Astrocyte (in vitro differentiated cells and primary cell): Measurements from ENCODE around the gene KRT31. TPM values are rescaled to one million over a fixed set of nuclear protein-coding genes. Genes with fewer than 3 reads are reported as not detected.
"Not testable (repeated sequence)": the region's sequence is repeated elsewhere in the genome, so short reads cannot be mapped to it uniquely, and the experiment has no call there.

Source experiments
- DNase-seq: peaks from one replicate; pipeline ENCODE4 v3.0.0-alpha.2; 2010; ENCODE audit warnings: low read depth
- FAIRE-seq: peaks from 2 replicates; lab custom pipeline; 2011; peaks lifted over from hg19 to GRCh38; lab: Jason Lieb, UNC
- H2AFZ ChIP-seq: 2 replicates; pipeline ENCODE4 v1.6.0; 2012; ENCODE audit warnings: low read depth, low read length, inconsistent platforms
- H3K27ac ChIP-seq: 2 replicates; pipeline ENCODE4 v1.5.1; 2011; ENCODE audit warnings: low read depth, low read length, inconsistent platforms
- H3K27me3 ChIP-seq: 2 replicates; pipeline ENCODE4 v1.6.0; 2011; ENCODE audit warnings: low read length, inconsistent platforms; ENCODE audit not compliant: insufficient read depth
- H3K36me3 ChIP-seq: 2 replicates; pipeline ENCODE4 v1.5.1; 2011; ENCODE audit warnings: low read length, inconsistent platforms; ENCODE audit not compliant: insufficient read depth
- H3K4me1 ChIP-seq: 2 replicates; pipeline ENCODE4 v1.5.1; 2011; ENCODE audit warnings: low read length, inconsistent platforms; ENCODE audit not compliant: insufficient read depth
- H3K4me2 ChIP-seq: 2 replicates; pipeline ENCODE4 v1.6.0; 2012; ENCODE audit warnings: low read length, inconsistent platforms
- H3K4me3 ChIP-seq: 2 replicates; pipeline ENCODE4 v1.5.1; 2011; ENCODE audit warnings: low read depth, mild to moderate bottlenecking, low read length, inconsistent platforms; ENCODE audit not compliant: insufficient read depth
- H3K79me2 ChIP-seq: 2 replicates; pipeline ENCODE4 v1.6.0; 2012; ENCODE audit warnings: mild to moderate bottlenecking, low read length, inconsistent platforms; ENCODE audit not compliant: insufficient read depth
- H3K9ac ChIP-seq: 2 replicates; pipeline ENCODE4 v1.6.0; 2012; ENCODE audit warnings: mild to moderate bottlenecking, low read length, inconsistent platforms
- H3K9me3 ChIP-seq: 2 replicates; pipeline ENCODE4 v1.5.1; 2012; ENCODE audit warnings: low read depth, mild to moderate bottlenecking, low read length, inconsistent platforms; ENCODE audit not compliant: insufficient read depth
- H4K20me1 ChIP-seq: 2 replicates; pipeline ENCODE4 v1.6.0; 2012; ENCODE audit warnings: low read length, inconsistent platforms; ENCODE audit not compliant: insufficient read depth
- H3K27ac Mint-ChIP-seq: one replicate; pipeline ENCODE4 v1.8.0; 2021; ENCODE audit warnings: mild to moderate bottlenecking, mixed read lengths; ENCODE audit not compliant: unreplicated experiment
- H3K27me3 Mint-ChIP-seq: one replicate; pipeline ENCODE4 v1.8.0; 2021; ENCODE audit warnings: low read depth, mixed read lengths; ENCODE audit not compliant: unreplicated experiment
- H3K36me3 Mint-ChIP-seq: one replicate; pipeline ENCODE4 v1.8.0; 2021; ENCODE audit warnings: low read depth, mixed read lengths; ENCODE audit not compliant: unreplicated experiment
- H3K4me1 Mint-ChIP-seq: one replicate; pipeline ENCODE4 v1.8.0; 2021; ENCODE audit warnings: low read depth, mixed read lengths; ENCODE audit not compliant: unreplicated experiment
- H3K4me3 Mint-ChIP-seq: one replicate; pipeline ENCODE4 v1.8.0; 2021; ENCODE audit warnings: mild to moderate bottlenecking, moderate library complexity, mixed read lengths; ENCODE audit not compliant: unreplicated experiment
- H3K9me3 Mint-ChIP-seq: one replicate; pipeline ENCODE4 v1.8.0; 2021; ENCODE audit warnings: mild to moderate bottlenecking, mixed read lengths; ENCODE audit not compliant: unreplicated experiment
- EZH2 ChIP-seq: IDR thresholded peaks from 2 replicates; pipeline ENCODE4 v1.6.1; 2012; ENCODE audit warnings: mild to moderate bottlenecking, low read length, inconsistent platforms; ENCODE audit not compliant: insufficient read depth
- total RNA-seq: library from RNA; stranded (reverse); gene quantifications from 2 replicates; pipeline ENCODE4 v1.2.1, GENCODE V29; 2021
- TF ChIP-seq, protein P1 (sequence below): IDR thresholded peaks from 2 replicates; pipeline ENCODE4 v1.5.1; 2011; ENCODE audit warnings: low read depth, mild to moderate bottlenecking, inconsistent platforms, low read length, moderate library complexity; ENCODE audit not compliant: insufficient read depth

The KRT31 gene
- total RNA-seq, 1 donor from 2014 or later, result not detected

DNA sequence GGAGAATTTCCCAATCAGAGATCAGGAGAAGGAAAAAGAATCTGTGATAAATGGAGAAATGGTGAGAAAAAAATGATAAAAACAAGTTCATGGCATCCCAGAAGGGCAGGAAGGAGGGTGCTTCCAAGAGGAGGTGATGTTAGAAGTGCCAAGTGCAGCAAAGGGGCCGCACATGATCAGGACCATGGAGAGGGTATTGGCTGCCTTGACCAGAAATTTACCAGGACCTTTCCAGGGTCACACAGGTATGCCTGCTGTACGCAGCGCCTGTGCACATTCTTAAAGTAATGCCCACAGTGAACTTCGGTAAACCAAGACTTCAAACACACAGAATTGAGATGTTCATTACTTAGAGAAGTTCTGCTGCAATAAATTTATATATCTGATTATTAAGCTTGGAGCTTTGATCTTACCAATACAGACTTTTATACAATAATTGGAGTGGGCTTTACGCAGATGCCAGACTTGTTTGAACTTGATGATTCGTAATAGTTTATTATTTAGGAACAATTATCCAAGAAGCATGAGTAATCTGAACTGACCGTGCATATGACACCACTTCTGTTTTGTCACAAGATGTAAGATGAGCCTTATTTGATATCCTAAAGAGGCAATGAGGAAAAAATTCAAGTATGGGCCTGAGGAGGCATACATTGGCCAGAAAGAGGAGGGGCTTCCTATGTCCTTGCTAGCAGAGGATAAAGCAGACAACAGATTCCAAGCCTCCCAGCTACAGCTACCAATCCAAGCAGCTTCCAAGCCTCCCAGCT is 44.6 kb downstream of the KRT31 start:
- H3K4me2 ChIP-seq, result no peak overlapping the region
- TF ChIP-seq, protein P1, sequence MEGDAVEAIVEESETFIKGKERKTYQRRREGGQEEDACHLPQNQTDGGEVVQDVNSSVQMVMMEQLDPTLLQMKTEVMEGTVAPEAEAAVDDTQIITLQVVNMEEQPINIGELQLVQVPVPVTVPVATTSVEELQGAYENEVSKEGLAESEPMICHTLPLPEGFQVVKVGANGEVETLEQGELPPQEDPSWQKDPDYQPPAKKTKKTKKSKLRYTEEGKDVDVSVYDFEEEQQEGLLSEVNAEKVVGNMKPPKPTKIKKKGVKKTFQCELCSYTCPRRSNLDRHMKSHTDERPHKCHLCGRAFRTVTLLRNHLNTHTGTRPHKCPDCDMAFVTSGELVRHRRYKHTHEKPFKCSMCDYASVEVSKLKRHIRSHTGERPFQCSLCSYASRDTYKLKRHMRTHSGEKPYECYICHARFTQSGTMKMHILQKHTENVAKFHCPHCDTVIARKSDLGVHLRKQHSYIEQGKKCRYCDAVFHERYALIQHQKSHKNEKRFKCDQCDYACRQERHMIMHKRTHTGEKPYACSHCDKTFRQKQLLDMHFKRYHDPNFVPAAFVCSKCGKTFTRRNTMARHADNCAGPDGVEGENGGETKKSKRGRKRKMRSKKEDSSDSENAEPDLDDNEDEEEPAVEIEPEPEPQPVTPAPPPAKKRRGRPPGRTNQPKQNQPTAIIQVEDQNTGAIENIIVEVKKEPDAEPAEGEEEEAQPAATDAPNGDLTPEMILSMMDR, result no peak
- TF ChIP-seq EZH2, result no peak
- H3K27me3 Mint-ChIP-seq, result peaks cover 24% of the 10 kb centered on the region
- H3K9me3 Mint-ChIP-seq, result peaks cover 6% of the 10 kb centered on the region
- no peak overlapping the region for H2AFZ ChIP-seq
- DNase-seq (no peak), FAIRE-seq (no peak)
- no peaks in the 10 kb centered on the region for H3K9me3 ChIP-seq
- no peak overlapping the region for H3K4me3 ChIP-seq
- no peaks in the 10 kb centered on the region for H3K79me2 ChIP-seq
- no peak overlapping the region for H3K27ac Mint-ChIP-seq
- no peaks in the 10 kb centered on the region for H3K36me3 ChIP-seq
- no peaks in the 10 kb centered on the region for H4K20me1 ChIP-seq
- no peaks in the 10 kb centered on the region for H3K4me1 ChIP-seq
- no peak overlapping the region for H3K4me3 Mint-ChIP-seq
- H3K9ac ChIP-seq, result no peak overlapping the region
- H3K27me3 ChIP-seq, result peaks cover 4% of the 10 kb centered on the region
- no peak overlapping the region for H3K27ac ChIP-seq
- H3K4me1 Mint-ChIP-seq, result no peaks in the 10 kb centered on the region
- H3K36me3 Mint-ChIP-seq, result no peaks in the 10 kb centered on the region

DNA sequence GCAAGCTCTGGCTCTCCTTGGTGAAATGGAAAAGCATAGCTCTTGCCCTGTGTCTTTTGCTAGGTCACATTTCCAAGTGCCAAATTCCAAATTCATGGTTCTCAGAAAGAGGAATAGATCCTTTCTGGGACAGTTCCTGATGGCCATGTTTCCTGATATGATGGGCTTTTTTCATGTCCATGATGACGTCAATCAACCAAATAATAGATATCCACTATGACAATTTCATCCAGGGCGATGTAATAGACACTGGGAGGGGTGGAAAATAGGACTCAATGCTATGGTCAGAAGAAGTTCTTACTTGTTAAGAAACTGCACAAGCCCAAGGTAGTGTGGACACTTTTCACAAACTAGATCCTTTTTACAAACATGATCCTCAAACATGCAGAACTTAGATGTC is 46.2 kb downstream of the KRT31 start:
- H3K79me2 ChIP-seq, result no peaks in the 10 kb centered on the region
- peaks cover 6% of the 10 kb centered on the region for H3K9me3 Mint-ChIP-seq
- FAIRE-seq (no peak), DNase-seq (no peak)
- H3K4me1 Mint-ChIP-seq, result no peaks in the 10 kb centered on the region
- H3K27ac ChIP-seq, result no peak overlapping the region
- H3K36me3 Mint-ChIP-seq, result no peaks in the 10 kb centered on the region
- no peak overlapping the region for H3K27ac Mint-ChIP-seq
- H3K4me1 ChIP-seq, result no peaks in the 10 kb centered on the region
- H3K4me3 Mint-ChIP-seq, result no peak overlapping the region
- H2AFZ ChIP-seq, result no peak overlapping the region
- no peaks in the 10 kb centered on the region for H3K36me3 ChIP-seq
- H3K4me2 ChIP-seq, result no peak overlapping the region
- peaks cover 24% of the 10 kb centered on the region for H3K27me3 Mint-ChIP-seq
- peaks cover 4% of the 10 kb centered on the region for H3K27me3 ChIP-seq
- H3K4me3 ChIP-seq, result no peak overlapping the region
- no peaks in the 10 kb centered on the region for H3K9me3 ChIP-seq
- H4K20me1 ChIP-seq, result no peaks in the 10 kb centered on the region
- TF ChIP-seq, protein P1, result no peak
- TF ChIP-seq EZH2, result no peak
- no peak overlapping the region for H3K9ac ChIP-seq

DNA sequence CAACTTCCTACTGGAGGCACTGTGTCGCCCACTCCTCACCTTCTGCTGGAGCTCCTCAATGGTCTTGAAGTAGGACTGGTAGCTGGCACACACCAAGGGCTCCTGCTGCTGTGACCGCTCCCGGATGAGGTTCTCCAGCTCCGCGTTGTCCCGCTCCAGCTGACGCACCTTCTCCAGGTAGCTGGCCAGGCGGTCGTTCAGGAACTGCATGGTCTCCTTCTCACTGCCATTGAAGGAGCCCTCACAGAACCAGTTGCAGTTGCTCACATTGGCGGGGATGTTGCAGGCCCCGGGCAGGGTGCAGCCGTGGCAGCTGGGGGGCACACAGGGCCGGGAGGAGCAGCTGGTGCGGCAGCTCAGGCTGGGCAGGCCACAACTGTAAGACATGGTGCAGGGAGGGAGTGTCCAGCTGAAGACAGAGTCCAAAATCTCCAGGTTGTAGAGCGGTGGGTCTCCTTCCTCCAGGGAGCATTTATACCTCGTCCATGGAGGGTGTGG is 47.0 kb downstream of the KRT31 start, which contains the start of gene KRT33A:
KRT33A (minus strand) TSS at position 448 of the 498 bp plus-strand sequence; CDS start at position 387, 61 bp downstream.
- not testable (repeated sequence) for FAIRE-seq, H3K4me1 Mint-ChIP-seq, H2AFZ ChIP-seq, H3K27ac Mint-ChIP-seq, H3K4me3 ChIP-seq, H4K20me1 ChIP-seq, H3K36me3 Mint-ChIP-seq, H3K27me3 ChIP-seq, H3K4me1 ChIP-seq, H3K79me2 ChIP-seq, H3K4me2 ChIP-seq, DNase-seq, H3K9me3 Mint-ChIP-seq, H3K27ac ChIP-seq, H3K9me3 ChIP-seq, H3K9ac ChIP-seq, H3K36me3 ChIP-seq, H3K4me3 Mint-ChIP-seq
- peaks cover 24% of the 10 kb centered on the region for H3K27me3 Mint-ChIP-seq
